GM18870 (cell line): ENCODE data around the gene TOMM20L.
A peak's percentile ranks its signal among the peaks of the same experiment; 100 is the strongest.
"Not testable (repeated sequence)": the region's sequence is repeated elsewhere in the genome, so short reads cannot be mapped to it uniquely, and the experiment has no call there.

Experiments
- ATAC-seq: cut with Tn5 transposase; IDR thresholded peaks from one replicate; pipeline ENCODE4 v1.9.1; 2021; ENCODE audit warnings: moderate library complexity; ENCODE audit not compliant: unreplicated experiment

The TOMM20L gene

DNA sequence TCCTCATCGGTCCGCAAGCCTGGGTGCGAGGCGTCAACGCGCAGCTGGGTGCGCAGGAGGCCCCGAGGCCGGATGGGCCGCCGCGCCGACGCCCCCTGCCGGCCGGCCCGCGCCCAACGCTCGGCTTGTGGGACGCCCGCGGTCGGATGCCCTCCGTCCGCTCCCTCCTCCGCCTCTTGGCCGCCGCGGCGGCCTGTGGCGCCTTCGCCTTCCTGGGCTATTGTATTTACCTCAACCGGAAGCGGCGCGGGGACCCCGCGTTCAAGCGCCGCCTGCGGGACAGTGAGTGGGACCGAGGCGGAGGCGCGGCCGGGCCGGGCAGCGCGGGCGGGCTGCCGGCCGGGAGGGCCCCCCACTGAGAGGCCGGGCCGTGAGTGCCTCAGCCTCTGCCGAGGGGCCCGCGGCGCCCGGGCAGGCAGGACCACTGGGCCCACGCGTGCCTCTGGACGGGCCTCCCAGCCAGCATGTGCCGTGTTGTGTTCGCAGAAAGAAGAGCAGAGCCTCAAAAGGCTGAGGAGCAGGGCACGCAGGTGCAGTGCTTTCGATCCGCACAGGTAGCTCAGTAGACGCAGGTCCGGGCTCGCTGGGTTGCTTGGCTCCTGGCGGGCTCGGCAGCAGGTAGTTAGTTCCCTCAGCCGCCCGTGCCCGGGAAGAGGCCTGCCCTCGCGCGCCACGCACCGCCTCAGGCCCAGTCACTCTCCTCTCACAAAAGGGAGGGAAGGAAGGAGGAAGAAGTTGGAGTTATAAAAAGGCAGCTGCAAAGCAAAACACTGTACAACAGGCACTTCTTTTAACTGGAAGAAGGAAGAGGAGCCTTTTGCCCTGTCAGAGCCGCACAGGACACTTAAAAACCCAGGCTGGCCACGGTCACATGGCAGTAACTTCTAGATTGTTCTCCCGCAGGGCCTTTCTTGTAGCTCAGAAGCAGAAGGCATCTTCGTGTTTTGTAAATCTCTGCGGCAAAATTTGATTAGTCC is at the start of gene TOMM20L:
Gene TOMM20L, plus strand, starts transcription at position 119 of the 977 bp plus-strand sequence. Its CDS starts 28 bp downstream, at position 147.
- ATAC-seq = peak; percentile 80

DNA sequence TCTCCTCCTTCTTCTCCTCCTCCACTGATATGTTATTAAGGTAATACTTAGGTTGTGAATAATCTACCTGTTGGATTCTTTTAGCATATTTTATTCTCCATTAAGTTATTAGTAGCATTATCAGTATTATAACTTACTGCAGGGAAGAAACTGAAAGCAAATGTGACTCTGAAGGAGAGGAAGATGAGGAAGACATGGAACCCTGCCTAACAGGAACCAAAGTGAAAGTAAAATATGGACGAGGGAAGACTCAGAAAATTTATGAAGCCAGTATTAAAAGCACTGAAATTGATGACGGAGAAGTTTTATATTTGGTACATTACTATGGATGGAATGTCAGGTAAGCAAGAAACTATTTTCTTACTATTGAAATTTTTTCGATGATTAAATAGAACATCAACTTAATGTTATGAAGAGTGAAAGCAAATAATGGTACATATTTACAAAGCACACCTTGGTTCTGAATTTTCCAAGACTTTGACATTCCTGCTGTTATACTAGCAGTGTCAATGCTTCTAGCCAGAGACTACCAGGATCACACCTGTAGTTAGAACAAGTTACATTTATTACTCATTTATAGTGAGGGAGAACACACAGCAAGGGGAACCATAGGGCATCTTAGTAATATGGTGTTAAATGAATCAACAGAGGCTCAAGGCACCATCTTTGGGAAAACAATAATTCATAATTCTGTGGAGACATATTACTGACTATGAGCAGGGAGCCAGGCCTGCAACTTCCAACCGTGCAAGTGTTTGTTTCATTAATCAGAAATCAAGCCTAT is 42.0 kb upstream of the TOMM20L start:
- no peak for ATAC-seq

GRCh38 chr14:58354808-58355207 is 40.9 kb upstream of the TOMM20L start:
- ATAC-seq = no peak

DNA sequence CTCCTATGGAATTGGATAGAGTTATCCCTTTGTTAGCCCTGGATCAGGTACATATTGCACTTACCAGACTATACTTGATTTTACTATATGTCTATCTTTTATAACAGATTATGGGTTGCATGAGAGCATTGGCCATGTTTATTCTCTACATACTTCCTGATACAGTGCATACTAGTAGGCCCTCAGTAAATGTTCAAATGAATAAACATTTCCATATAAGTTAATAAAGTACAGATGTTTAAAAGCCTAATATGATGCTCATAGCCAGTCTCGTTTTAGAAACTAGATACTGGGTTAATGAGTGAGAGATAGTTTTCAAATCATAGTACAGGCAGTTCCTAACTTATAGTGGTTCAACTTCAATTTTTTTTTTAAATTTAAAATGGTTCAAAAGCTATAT is 39.5 kb upstream of the TOMM20L start:
- no peak for ATAC-seq

- not testable (repeated sequence) for ATAC-seq
These were observed 33.5 kb upstream of the TOMM20L start for GRCh38 chr14:58362272-58362671.

DNA sequence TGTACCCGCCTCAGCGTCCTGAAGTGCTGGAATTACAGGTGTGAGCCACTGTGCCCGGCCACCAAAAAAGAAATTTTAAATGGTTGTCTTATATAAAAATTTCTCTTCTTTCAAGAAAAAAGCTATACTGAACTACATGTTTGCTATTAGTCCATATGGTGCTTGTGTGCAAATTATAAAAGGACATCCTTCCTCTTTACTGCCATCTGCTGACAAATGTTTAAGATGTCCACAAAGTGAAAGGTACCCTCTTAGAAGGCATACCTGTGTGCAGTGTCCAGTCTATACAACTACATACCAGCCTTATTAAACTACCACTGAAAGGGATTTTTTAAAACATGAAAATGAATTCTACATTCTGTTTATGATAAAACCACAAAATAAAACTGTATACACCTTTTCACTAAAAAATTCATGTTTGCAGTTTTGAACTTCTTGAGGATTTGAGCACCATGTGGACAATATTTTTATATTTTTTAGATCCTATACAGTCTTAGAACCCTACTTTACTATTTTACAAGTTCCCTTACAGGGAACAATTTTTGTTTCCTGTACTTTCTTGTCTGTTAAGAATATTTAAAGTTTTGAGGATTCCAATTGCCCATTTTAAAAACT is 32.8 kb upstream of the TOMM20L start:
- no peak for ATAC-seq

GRCh38 chr14:58364316-58364715 is 31.4 kb upstream of the TOMM20L start:
- ATAC-seq = no peak

DNA sequence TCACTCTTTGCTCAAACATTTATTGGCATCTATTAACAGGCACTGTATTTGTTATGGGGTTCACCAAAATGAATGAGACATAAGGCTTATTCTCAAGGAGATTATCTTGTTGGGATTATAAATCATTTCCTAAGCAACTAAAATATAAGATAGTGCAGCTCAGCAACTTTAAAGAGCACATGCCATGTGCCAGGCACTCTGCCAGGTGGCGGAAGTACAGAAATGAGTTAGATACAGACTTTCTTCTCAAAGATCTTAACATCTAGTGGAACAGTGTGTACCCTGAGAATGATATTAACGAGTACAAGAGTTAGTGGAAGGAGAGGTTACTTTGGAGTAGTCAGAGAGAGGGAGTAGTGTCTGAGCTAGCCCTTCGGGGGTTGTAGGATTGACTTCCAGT is 28.4 kb upstream of the TOMM20L start:
- ATAC-seq = no peak

- ATAC-seq = no peak
These were observed 26.8 kb upstream of the TOMM20L start for GRCh38 chr14:58368956-58369355.

GRCh38 chr14:58376791-58377190 is 18.9 kb upstream of the TOMM20L start:
- ATAC-seq = no peak

DNA sequence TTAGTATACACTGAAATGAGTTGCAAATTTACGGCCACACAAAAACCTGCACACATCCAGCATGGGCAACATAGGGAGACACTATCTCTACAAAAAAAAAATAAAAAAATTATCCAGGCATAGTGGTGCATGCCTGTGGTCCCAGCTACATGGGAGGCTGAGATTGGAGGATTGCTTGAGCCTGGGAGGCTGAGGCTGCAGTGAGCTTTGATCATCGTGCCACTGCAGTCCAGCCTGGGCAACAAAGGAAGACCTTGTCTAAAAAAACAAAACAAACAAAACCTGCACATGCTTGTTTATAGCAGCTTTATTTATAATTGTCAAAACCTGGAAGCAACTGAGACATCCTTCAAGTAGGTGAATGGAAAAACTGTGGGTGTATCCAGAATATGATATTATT is 4.9 kb upstream of the TOMM20L start:
- no peak for ATAC-seq

DNA sequence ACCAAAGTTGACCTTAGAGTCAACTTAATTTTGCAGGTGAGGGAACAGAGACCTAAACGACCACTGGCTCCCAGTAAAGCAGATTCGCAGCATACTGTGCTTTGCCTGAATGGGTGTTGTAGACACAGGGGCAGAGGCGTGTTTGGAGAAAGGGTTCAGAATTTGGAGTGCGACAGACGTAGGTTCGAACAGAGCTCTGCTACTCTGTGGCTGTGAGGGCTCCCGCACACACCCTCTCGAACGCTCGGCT is 243 bp upstream of the TOMM20L start:
- no peak for ATAC-seq

GRCh38 chr14:58397156-58397555 is 1.4 kb downstream of the TOMM20L start:
- ATAC-seq = no peak

- no peak for ATAC-seq
These were observed 2.8 kb downstream of the TOMM20L start for GRCh38 chr14:58398495-58398894.

- ATAC-seq = no peak
These were observed 3.2 kb downstream of the TOMM20L start for GRCh38 chr14:58398895-58399294.

GRCh38 chr14:58401587-58401986 is 5.9 kb downstream of the TOMM20L start:
- no peak for ATAC-seq

- ATAC-seq = no peak
These were observed 13.0 kb downstream of the TOMM20L start for GRCh38 chr14:58408681-58409215.

GRCh38 chr14:58414845-58415244 is 19.1 kb downstream of the TOMM20L start:
- ATAC-seq = no peak

GRCh38 chr14:58415636-58416547 is 20.2 kb downstream of the TOMM20L start:
- ATAC-seq = no peak

DNA sequence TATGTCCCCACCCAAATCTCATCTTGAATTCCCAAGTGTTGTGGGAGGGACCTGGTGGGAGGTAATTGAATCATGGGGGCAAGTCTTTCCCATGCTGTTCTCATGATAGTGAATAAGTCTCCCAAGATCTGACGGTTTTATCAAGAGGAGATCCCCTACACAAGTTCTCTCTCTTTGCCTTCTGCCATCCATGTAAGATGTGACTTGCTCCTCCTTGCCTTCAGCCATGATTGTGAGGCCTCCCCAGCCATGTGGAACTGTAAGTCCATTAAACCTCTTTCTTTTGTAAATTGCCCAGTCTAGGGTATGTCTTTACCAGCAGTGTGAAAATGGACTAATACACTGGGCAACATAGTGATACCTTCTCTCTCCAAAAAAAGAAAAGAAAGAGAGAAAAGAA is 21.2 kb downstream of the TOMM20L start:
- not testable (repeated sequence) for ATAC-seq
